SH-SY5Y (cell line): ENCODE results near the gene CBLB.

Experiments used
- GATA2 ChIP-seq: IDR thresholded peaks from 2 replicates; pipeline ENCODE4 v1.6.1; 2011; ENCODE audit warnings: mild to moderate bottlenecking, low read depth, low read length
- GATA3 ChIP-seq: IDR thresholded peaks from 2 replicates; pipeline ENCODE4 v1.6.1; 2011; ENCODE audit warnings: low read depth, mild to moderate bottlenecking, low read length, moderate library complexity

- TF ChIP-seq GATA2 (no peak), GATA3 (no peak)
Observed at GRCh38 chr3:105830836-105831235, 38.0 kb downstream of the CBLB start.
